ENCODE data around the gene CPT2.

The CPT2 gene

DNA sequence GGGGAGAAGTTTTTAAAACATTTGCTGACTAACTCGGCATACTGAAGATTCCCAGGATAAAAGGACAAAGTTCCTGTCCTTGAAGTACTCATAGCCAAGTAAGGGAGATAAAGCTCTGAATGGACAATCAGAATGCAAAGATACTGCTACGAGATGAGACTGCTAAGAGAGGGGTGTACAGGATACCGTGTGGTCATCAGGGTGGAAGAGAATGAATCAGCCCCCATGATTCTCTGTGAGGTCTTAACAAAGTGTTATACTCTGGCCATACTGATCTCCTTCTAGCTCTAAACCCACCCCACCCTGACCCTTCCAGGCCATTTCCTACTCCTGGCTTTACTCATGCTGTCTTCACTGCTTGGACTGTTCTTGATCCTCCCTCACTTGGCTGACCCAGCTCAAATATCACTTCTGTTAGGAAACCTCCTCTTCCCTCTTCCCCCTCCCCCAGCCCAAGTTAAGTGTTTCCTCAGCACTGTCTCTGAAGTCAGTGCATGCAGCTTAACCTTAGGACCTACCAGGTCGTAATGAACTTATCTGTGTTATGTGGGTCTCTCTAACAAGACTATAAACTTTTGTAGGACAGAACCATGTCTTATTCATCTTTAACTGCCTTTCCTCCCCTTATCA is 57.5 kb downstream of the CPT2 start:
- DNase-seq (ENCODE audit: extremely low spot score) = no peak
- POLR2A ChIA-PET = interaction anchor here (1.7 kb wide), 1 partner anchor 16 kb away, joined by 6 read pairs; the partner anchor contains the start of gene MAGOH
- CTCF ChIA-PET = no interaction called here
- TF ChIP-seq ELF4 (IDR thresholded peaks at IDR 0.05) (no peak), LEF1 (IDR thresholded peaks at IDR 0.05; ENCODE audit: borderline replicate concordance) (no peak), HDGF (IDR thresholded peaks at IDR 0.05; ENCODE audit: borderline replicate concordance) (no peak), ZNF384 (IDR thresholded peaks at IDR 0.05) (no peak), TARDBP (IDR thresholded peaks at IDR 0.05) (no peak), SUZ12 (IDR thresholded peaks at IDR 0.05) (no peak), ARNT (IDR thresholded peaks at IDR 0.05) (no peak), CTBP1 (IDR thresholded peaks at IDR 0.05; ENCODE audit: borderline replicate concordance) (no peak)

DNA sequence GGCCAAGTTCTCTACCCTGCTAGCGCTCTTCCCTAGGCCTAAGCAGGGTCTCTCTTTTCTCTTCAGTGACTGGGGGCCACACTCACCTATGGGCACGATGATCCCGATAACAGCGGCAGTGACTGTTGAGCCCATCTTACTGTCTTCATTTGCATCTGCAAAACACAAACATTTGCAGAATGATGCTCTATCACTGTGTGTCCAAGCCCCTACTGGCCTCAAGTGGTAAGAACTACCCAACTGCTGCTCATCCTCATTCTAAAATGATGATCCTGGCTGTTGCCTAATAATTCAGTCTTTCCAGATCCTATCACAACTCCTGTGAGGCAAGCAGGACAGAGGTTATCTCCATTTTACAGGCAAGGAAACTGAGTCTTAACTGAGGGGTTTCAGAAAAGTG is 58.4 kb downstream of the CPT2 start:
- DNase-seq (ENCODE audit: extremely low spot score) = no peak
- ChIA-PET CTCF (no interaction called here), POLR2A (interaction anchor here (1.7 kb wide), 1 partner anchor 17 kb away, joined by 6 read pairs; the partner anchor contains the start of gene MAGOH)
- TF ChIP-seq CTBP1 (IDR thresholded peaks at IDR 0.05; ENCODE audit: borderline replicate concordance) = no peak
- no peak for TF ChIP-seq ELF4 (IDR thresholded peaks at IDR 0.05)

DNA sequence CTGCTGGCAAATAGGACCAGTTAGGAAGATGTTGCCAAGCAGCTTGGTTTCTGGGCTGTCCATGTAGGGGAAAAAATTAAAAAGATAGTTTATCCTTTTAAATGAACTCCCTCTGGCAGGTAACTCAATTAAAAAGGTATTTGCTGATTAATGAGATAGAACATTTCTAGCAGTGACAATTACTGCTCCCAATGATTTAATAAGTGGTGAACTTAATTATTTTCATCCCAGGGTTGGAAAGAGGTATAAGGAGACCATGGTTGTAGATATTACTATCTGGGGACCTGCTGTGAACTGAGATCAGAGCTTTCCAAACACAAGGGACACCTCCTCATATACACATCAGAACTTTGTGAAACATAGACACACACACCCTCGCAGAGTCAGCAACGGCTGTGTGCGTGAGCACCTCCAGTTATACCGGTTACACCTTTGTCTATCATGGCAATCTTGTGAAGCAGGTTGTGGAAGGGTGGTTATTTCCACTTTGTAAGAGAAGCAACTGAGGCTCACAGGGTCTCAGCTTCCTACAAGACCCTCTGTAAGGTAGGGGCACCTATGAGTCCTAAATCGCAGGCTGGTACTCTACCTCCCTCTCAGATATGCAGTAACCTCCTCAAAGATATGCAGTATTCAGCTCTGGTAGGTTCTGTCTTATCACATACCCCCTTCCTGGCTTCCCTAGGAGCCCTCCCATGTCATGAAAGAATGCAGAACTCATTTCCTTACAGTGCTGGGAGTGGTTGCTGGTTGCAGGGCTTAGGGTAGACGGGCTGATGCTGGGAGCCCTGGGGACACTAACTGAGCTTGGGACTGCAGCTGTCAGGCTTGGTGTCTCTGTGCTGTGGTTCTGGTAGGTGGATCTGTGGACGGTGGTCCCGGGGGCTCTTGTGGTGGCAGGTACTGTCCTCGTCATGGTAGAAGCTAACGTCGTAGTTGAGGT is 60.2 kb downstream of the CPT2 start:
- TF ChIP-seq TARDBP (IDR thresholded peaks at IDR 0.05) (no peak), SP1 (IDR thresholded peaks at IDR 0.05) (no peak), FOXK2 (IDR thresholded peaks at IDR 0.05) (no peak), FOXA1 (IDR thresholded peaks at IDR 0.05) (no peak), LEF1 (IDR thresholded peaks at IDR 0.05; ENCODE audit: borderline replicate concordance) (no peak), ZNF384 (IDR thresholded peaks at IDR 0.05) (no peak)
- TF ChIP-seq, protein P1, sequence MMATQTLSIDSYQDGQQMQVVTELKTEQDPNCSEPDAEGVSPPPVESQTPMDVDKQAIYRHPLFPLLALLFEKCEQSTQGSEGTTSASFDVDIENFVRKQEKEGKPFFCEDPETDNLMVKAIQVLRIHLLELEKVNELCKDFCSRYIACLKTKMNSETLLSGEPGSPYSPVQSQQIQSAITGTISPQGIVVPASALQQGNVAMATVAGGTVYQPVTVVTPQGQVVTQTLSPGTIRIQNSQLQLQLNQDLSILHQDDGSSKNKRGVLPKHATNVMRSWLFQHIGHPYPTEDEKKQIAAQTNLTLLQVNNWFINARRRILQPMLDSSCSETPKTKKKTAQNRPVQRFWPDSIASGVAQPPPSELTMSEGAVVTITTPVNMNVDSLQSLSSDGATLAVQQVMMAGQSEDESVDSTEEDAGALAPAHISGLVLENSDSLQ (IDR thresholded peaks at IDR 0.05) = no peak
- POLR2A ChIA-PET = interaction anchor here (1.6 kb wide), 1 partner anchor 18 kb away, joined by 3 read pairs; the partner anchor contains the start of gene MAGOH
- CTCF ChIA-PET = interaction anchor here (0.7 kb wide), 1 partner anchor 9 kb away, joined by 3 read pairs; no protein-coding TSS in a partner anchor
- no peak for DNase-seq (ENCODE audit: extremely low spot score)

DNA sequence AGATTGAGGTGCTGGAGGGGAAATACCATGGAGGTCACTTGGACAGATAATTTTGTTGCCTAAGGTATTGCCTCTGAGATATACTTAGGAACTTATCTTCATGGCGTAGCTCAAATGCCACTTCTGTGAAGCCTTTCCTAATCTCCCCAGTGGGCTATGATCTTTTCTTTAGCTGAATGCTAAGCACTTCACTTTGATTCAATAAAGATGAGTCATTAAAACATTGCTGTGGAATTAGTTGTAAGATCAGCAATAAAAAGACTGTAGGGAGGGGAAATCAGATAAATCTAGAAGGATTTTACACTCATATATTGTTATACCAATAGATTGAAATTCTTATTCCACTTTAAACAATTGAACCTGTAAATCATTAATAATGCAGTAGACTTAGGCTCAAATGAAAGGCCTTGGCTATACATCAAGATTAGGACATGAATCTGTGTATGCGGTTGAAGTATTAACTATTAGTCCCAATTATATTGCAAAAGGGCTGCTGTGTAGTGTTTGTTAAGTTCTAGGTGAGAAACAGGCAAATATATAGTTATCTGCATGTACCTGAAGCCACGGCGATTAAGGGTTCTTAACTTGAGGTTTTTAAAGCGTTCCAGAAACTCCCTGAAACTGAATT is 60.9 kb downstream of the CPT2 start:
- TF ChIP-seq NFRKB (IDR thresholded peaks at IDR 0.05) (no peak), FOXA1 (IDR thresholded peaks at IDR 0.05) (no peak), CTBP1 (IDR thresholded peaks at IDR 0.05; ENCODE audit: borderline replicate concordance) (no peak), SUZ12 (IDR thresholded peaks at IDR 0.05) (no peak), FOXK2 (IDR thresholded peaks at IDR 0.05) (no peak), ZNF384 (IDR thresholded peaks at IDR 0.05) (no peak), LEF1 (IDR thresholded peaks at IDR 0.05; ENCODE audit: borderline replicate concordance) (no peak), TARDBP (IDR thresholded peaks at IDR 0.05) (no peak), FOXM1 (IDR thresholded peaks at IDR 0.05; ENCODE audit: borderline replicate concordance) (no peak), ARNT (IDR thresholded peaks at IDR 0.05) (no peak), BHLHE40 (IDR thresholded peaks at IDR 0.05; ENCODE audit: borderline replicate concordance) (no peak), SP1 (IDR thresholded peaks at IDR 0.05) (no peak), HDGF (IDR thresholded peaks at IDR 0.05; ENCODE audit: borderline replicate concordance) (no peak), L3MBTL2 (conservative IDR thresholded peaks at IDR 0.05) (no peak), ELF4 (IDR thresholded peaks at IDR 0.05) (no peak)
- TF ChIP-seq, protein P1 (IDR thresholded peaks at IDR 0.05) = no peak
- ChIA-PET CTCF (no interaction called here), POLR2A (interaction anchor here (1.6 kb wide), 1 partner anchor 19 kb away, joined by 3 read pairs; the partner anchor contains the start of gene MAGOH)
- DNase-seq (ENCODE audit: extremely low spot score) = no peak

DNA sequence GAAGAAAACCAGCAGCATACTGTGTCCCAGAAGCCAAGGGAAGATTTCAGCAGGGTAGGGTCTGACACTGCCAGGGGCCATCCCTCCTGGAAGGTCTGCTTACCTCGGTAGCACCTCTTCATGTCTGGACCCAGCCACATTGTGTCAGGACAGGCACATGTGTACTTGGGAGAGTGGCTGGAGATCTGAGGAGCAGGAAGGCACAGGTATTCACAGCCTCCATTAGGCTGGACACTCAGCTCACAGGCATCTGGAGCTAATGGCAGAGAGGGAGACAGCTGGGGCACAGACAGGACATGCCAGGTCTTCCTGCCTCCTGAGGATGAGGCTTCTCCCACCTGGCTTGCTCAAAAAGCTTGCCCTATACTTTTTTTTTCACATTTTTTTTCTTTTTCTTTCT is 61.6 kb downstream of the CPT2 start:
- POLR2A ChIA-PET = interaction anchor here (1.6 kb wide), 1 partner anchor 20 kb away, joined by 3 read pairs; the partner anchor contains the start of gene MAGOH
- DNase-seq (ENCODE audit: extremely low spot score) = no peak
- CTCF ChIA-PET = no interaction called here
- TF ChIP-seq CTBP1 (IDR thresholded peaks at IDR 0.05; ENCODE audit: borderline replicate concordance) (no peak), BHLHE40 (IDR thresholded peaks at IDR 0.05; ENCODE audit: borderline replicate concordance) (no peak), ARNT (IDR thresholded peaks at IDR 0.05) (no peak), ZNF384 (IDR thresholded peaks at IDR 0.05) (no peak), L3MBTL2 (conservative IDR thresholded peaks at IDR 0.05) (no peak), TARDBP (IDR thresholded peaks at IDR 0.05) (no peak), HDGF (IDR thresholded peaks at IDR 0.05; ENCODE audit: borderline replicate concordance) (no peak)

DNA sequence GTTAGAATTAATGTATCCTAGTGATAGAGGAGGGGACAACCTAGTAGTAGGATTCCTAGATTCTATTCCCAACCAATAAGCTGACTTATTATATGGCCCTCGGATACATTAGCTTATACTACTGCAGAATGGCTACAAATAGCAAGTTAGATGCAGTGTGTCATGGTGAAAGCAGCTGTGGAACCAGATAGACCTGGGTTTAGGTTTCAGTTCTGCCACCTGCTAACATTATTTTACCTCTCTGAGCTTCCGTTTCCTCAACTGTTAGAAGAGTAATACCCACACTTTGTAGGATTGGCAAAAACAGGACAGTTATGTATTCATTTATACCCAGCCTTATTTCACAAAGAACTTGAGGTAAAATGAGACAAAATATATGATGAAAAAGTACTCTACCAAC is 63.3 kb downstream of the CPT2 start:
- DNase-seq (ENCODE audit: extremely low spot score) = no peak
- TF ChIP-seq, protein P1 (IDR thresholded peaks at IDR 0.05) = no peak
- no peak for TF ChIP-seq NFRKB (IDR thresholded peaks at IDR 0.05)
- no peak for TF ChIP-seq SUZ12 (IDR thresholded peaks at IDR 0.05)
- no peak for TF ChIP-seq ARNT (IDR thresholded peaks at IDR 0.05)
- no peak for TF ChIP-seq HDGF (IDR thresholded peaks at IDR 0.05; ENCODE audit: borderline replicate concordance)
- POLR2A ChIA-PET = no interaction called here
- CTCF ChIA-PET = no interaction called here
